PC-9 (cell line): Measurements from ENCODE around the gene RBM28. TPM values are rescaled to one million over a fixed set of nuclear protein-coding genes. Genes with fewer than 3 reads are reported as not detected.

Experiments
- BruUV-seq: library from RNA; stranded (reverse); fragments of 400-500 nt; replicated peaks from 2 replicates; lab custom pipeline; 2021; lab: Mats Ljungman, UMichigan
- CTCF ChIA-PET: fragments of 300-600 bp; sonication (Branson Sonifier 250); formaldehyde crosslinking; loops from one replicate; lab custom pipeline; 2022; ENCODE audit warnings: antibody characterized with exemption; lab: Charles Lee
- POLR2A ChIA-PET: fragments of 300-600 bp; sonication (Branson Sonifier 250); formaldehyde crosslinking; loops from one replicate; lab custom pipeline; 2022; ENCODE audit warnings: antibody characterized with exemption; ENCODE audit not compliant: unreplicated experiment; lab: Charles Lee
- DNase-seq, 2 experiments: peaks; one replicate each; pipeline versions ENCODE4 v3.0.0 to v3.0.0-alpha.2; 2015 to 2022; ENCODE audit warnings: mixed read lengths in 1 of 2
- H2AFZ ChIP-seq: fragments of 200-600 bp; sonication (generic); 2 replicates; pipeline ENCODE4 v1.8.1; 2017; ENCODE audit warnings: antibody characterized with exemption
- H3F3A ChIP-seq: fragments of 200-600 bp; sonication (generic); 2 replicates; pipeline ENCODE4 v1.8.1; 2017; ENCODE audit warnings: antibody characterized with exemption, mild to moderate bottlenecking, low read depth; ENCODE audit not compliant: insufficient read depth
- H3K27ac ChIP-seq: fragments of 200-600 bp; sonication (generic); 2 replicates; pipeline ENCODE4 v1.6.1; 2016; ENCODE audit warnings: mixed run types
- H3K27me3 ChIP-seq: fragments of 200-600 bp; sonication (generic); 2 replicates; pipeline ENCODE4 v1.6.1; 2016; ENCODE audit warnings: low read depth, mixed run types; ENCODE audit not compliant: insufficient read depth
- H3K36me3 ChIP-seq: fragments of 200-600 bp; sonication (generic); 2 replicates; pipeline ENCODE4 v1.6.1; 2016; ENCODE audit warnings: low read depth, mixed run types
- H3K4me1 ChIP-seq: fragments of 200-600 bp; sonication (generic); replicated peaks from 2 replicates; pipeline ENCODE4 v1.6.1; 2016; ENCODE audit warnings: mixed run types; ENCODE audit not compliant: insufficient read depth
- H3K4me2 ChIP-seq: fragments of 200-600 bp; sonication (generic); 2 replicates; pipeline ENCODE4 v1.6.1; 2017; ENCODE audit warnings: mixed run types
- H3K4me3 ChIP-seq: fragments of 200-600 bp; sonication (generic); 2 replicates; pipeline ENCODE4 v1.6.1; 2016; ENCODE audit warnings: mixed run types
- H3K79me2 ChIP-seq: fragments of 200-600 bp; sonication (generic); 2 replicates; pipeline ENCODE4 v1.6.1; 2017; ENCODE audit warnings: low read depth, mixed run types
- H3K9me2 ChIP-seq: fragments of 200-600 bp; sonication (generic); 2 replicates; pipeline ENCODE4 v1.8.1; 2017; ENCODE audit warnings: mild to moderate bottlenecking; ENCODE audit not compliant: insufficient read depth
- H3K9me3 ChIP-seq: fragments of 200-600 bp; sonication (generic); 2 replicates; pipeline ENCODE4 v1.8.1; 2016; ENCODE audit warnings: low read depth; ENCODE audit not compliant: insufficient read depth
- H4K20me1 ChIP-seq: fragments of 200-600 bp; sonication (generic); 2 replicates; pipeline ENCODE4 v1.8.1; 2017; ENCODE audit not compliant: insufficient read depth
- EZH2 ChIP-seq: fragments of 200-600 bp; sonication (generic); IDR thresholded peaks from 2 replicates; pipeline ENCODE4 v1.8.0; 2017; ENCODE audit warnings: antibody characterized with exemption, low read depth
- intact Hi-C: fragments of 100-400 bp; cut with micrococcal nuclease; formaldehyde crosslinking; loops from one replicate; pipeline ENCODE4 v1.10.0; 2022; ENCODE audit not compliant: unreplicated experiment
- total RNA-seq: library from RNA; stranded (reverse); gene quantifications from 2 replicates; pipeline ENCODE4 v1.2.3, GENCODE V29; 2021
- TF ChIP-seq, protein P1 (sequence below): fragments of 200-600 bp; sonication (generic); conservative IDR thresholded peaks from 2 replicates; pipeline ENCODE4 v1.6.1; 2017; ENCODE audit warnings: mixed run types, antibody characterized with exemption, mild to moderate bottlenecking, moderate library complexity

RBM28 gene
- total RNA-seq, 1 experiment from 2014 or later: 59.6 TPM

GRCh38 chr7:128366300-128366699, 22.6 kb upstream of the RBM28 start:
- no TSS peak for BruUV-seq
- intact Hi-C loops: no loop called here
- no peaks in the 10 kb centered on the region for H3K79me2 ChIP-seq
- H3K27ac ChIP-seq: no peak overlapping the region
- H3K4me1 ChIP-seq: peaks cover 8% of the 10 kb centered on the region; the same call in 1 of the 2 replicates
- DNase-seq: no peak
- H3K4me3 ChIP-seq: no peak overlapping the region
- H3K9me2 ChIP-seq: no peaks in the 10 kb centered on the region
- no peak overlapping the region for H3K4me2 ChIP-seq
- ChIA-PET CTCF (no interaction called here), POLR2A (no interaction called here)
- TF ChIP-seq, protein P1, sequence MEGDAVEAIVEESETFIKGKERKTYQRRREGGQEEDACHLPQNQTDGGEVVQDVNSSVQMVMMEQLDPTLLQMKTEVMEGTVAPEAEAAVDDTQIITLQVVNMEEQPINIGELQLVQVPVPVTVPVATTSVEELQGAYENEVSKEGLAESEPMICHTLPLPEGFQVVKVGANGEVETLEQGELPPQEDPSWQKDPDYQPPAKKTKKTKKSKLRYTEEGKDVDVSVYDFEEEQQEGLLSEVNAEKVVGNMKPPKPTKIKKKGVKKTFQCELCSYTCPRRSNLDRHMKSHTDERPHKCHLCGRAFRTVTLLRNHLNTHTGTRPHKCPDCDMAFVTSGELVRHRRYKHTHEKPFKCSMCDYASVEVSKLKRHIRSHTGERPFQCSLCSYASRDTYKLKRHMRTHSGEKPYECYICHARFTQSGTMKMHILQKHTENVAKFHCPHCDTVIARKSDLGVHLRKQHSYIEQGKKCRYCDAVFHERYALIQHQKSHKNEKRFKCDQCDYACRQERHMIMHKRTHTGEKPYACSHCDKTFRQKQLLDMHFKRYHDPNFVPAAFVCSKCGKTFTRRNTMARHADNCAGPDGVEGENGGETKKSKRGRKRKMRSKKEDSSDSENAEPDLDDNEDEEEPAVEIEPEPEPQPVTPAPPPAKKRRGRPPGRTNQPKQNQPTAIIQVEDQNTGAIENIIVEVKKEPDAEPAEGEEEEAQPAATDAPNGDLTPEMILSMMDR: no peak
- no peak for TF ChIP-seq EZH2
- no peaks in the 10 kb centered on the region for H4K20me1 ChIP-seq
- H3K9me3 ChIP-seq: no peaks in the 10 kb centered on the region
- no peak overlapping the region for H2AFZ ChIP-seq
- no peaks in the 10 kb centered on the region for H3K36me3 ChIP-seq
- H3F3A ChIP-seq: no peaks in the 10 kb centered on the region
- H3K27me3 ChIP-seq: peaks cover 10% of the 10 kb centered on the region; the same call in 1 of the 2 replicates

DNA sequence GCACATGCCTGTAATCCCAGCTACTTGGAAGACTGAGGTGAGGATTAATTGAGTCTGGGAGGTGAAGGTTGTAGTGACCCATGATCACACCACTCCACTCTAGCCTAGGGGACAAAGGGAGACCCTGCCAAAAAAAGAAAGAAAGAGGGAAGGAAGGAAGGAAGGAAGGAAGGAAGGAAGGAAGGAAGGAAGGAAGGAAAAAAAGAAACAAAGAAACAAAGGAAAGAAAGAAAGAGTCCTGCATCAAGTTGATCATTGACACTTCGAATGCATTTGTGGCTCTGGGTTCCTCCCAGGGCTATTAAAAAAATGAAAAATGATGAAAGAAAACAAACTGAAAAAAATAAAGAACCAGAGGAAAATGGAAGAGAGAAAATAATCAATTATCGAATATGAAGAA, 21.7 kb upstream of the RBM28 start:
- no peak overlapping the region for H3K4me3 ChIP-seq
- BruUV-seq: no TSS peak
- H3K27ac ChIP-seq: no peak overlapping the region
- no peak for TF ChIP-seq EZH2
- TF ChIP-seq, protein P1: no peak
- H3F3A ChIP-seq: no peaks in the 10 kb centered on the region
- H3K9me3 ChIP-seq: no peaks in the 10 kb centered on the region
- no peaks in the 10 kb centered on the region for H3K9me2 ChIP-seq
- no peak for DNase-seq
- CTCF ChIA-PET: no interaction called here
- H4K20me1 ChIP-seq: no peaks in the 10 kb centered on the region
- H3K36me3 ChIP-seq: no peaks in the 10 kb centered on the region
- POLR2A ChIA-PET: no interaction called here
- peaks cover 10% of the 10 kb centered on the region; the same call in 1 of the 2 replicates for H3K27me3 ChIP-seq
- H3K79me2 ChIP-seq: no peaks in the 10 kb centered on the region
- H3K4me1 ChIP-seq: peaks cover 8% of the 10 kb centered on the region; the same call in 1 of the 2 replicates
- no peak overlapping the region for H2AFZ ChIP-seq
- intact Hi-C loops: no loop called here
- no peak overlapping the region for H3K4me2 ChIP-seq

DNA sequence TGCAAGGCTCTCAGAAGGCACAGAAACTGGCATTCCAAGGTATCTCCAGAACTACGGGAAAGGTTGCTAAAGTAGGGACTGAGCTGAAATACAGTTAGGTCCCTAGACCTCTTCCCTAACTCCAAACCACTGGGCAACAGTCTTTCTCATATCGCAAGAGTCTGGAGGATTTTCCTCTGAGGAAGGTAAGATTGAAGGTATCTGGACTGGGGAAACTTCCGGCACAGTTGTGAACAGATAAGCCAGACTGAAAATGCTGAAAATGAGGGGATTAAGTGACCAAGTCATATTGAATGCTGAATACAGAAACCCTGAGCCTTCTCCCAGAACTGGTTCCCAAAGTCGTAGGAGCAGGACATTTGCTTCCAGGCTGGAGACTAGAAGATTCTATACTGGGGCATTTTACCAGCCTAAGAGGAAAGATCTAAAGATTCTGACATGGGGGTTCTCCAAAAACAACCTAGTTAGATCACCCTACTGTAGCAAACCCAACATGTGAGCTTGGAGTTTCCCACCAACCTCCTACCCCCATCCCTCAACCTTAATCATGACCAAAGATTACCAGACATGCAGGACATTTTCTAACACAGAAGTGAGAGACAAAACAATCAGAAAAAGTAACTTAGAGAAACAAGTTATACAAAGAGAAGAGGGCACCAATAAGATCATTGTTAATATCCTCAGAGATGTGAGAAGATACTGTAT, 20.6 kb upstream of the RBM28 start:
- Histone ChIP-seq H3K4me1 (peaks cover 8% of the 10 kb centered on the region; the same call in 1 of the 2 replicates), H3K9me2 (no peaks in the 10 kb centered on the region), H3K27me3 (peaks cover 10% of the 10 kb centered on the region; the same call in 1 of the 2 replicates), H4K20me1 (no peaks in the 10 kb centered on the region), H3K36me3 (no peaks in the 10 kb centered on the region), H3K4me2 (no peak overlapping the region), H2AFZ (no peak overlapping the region), H3K27ac (no peak overlapping the region), H3K79me2 (no peaks in the 10 kb centered on the region), H3F3A (no peaks in the 10 kb centered on the region), H3K9me3 (no peaks in the 10 kb centered on the region), H3K4me3 (no peak overlapping the region)
- ChIA-PET CTCF (no interaction called here), POLR2A (no interaction called here)
- no peak for DNase-seq
- TF ChIP-seq, protein P1: no peak
- TF ChIP-seq EZH2: no peak
- no TSS peak for BruUV-seq
- intact Hi-C loops: no loop called here
